HG02970 (cell line): ENCODE measurements around the gene TEX2.
"Not testable (repeated sequence)": the region's sequence is repeated elsewhere in the genome, so short reads cannot be mapped to it uniquely, and the experiment has no call there.

Experiments used
- ATAC-seq: cut with Tn5 transposase; IDR thresholded peaks from one replicate; pipeline ENCODE4 v1.9.1; 2021; ENCODE audit warnings: mild to moderate bottlenecking, moderate library complexity, moderate number of reproducible peaks; ENCODE audit not compliant: unreplicated experiment, low FRiP score

Gene TEX2

DNA sequence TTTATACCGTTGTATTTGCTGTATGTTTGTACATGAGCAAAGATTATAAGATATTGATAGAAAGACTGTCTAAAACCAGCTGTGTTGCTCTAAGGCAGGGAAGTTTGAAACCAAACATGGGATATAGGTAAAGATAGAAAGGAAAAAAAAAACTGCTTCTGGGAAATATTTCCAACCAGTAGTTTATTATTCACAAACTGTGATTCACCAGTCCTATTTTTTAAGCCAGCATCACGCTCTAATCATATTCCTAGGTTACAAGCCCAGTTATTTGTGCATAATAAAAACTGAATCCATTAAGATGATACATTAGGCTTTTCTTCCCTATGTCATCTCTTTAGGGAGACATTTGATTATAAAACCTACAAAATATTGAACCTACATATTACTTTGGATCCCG lies 137.1 kb downstream of the TEX2 start:
- ATAC-seq: no peak

GRCh38 chr17:64124609-64125008 lies 138.5 kb downstream of the TEX2 start:
- no peak for ATAC-seq

- no peak for ATAC-seq
Observed at GRCh38 chr17:64123114-64123513, 139.9 kb downstream of the TEX2 start.

DNA sequence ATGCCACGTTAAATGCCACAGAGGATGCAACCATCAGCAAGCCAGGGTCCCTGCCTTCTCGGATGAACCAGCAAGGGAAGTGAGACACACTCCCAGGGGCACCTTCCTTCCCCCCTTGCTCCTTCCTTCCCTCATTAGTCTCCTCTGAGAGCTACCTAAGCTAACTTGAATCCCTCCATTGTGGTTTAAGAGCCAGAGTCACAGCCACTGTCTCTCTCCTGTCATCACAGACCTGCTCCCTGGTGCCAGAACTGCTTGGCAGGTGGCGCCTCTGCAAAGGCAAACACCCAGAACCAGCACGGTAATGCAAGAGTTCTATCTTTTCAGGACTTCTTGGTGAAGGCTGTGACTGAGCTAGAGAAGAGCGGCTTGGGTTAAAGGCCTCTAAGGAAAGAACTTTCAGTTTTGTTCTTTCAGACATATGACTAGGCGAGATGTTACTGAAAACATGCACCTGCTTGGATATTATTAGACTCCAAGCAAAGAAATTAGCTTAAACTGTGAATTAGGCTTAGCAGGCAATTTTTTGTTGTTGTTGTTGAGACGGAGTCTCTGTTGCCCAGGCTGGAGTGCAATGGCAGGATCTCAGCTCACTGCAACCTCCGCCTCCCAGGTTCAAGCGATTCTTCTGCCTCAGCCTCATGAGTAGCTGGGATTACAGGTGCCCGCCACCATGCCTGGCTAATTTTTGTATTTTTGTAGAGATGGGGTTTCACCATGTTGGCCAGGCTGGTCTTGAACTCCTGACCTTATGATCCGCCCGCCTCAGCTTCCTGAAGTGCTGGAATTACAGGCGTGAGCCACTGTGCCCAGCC lies 141.9 kb downstream of the TEX2 start:
- ATAC-seq: not testable (repeated sequence)

DNA sequence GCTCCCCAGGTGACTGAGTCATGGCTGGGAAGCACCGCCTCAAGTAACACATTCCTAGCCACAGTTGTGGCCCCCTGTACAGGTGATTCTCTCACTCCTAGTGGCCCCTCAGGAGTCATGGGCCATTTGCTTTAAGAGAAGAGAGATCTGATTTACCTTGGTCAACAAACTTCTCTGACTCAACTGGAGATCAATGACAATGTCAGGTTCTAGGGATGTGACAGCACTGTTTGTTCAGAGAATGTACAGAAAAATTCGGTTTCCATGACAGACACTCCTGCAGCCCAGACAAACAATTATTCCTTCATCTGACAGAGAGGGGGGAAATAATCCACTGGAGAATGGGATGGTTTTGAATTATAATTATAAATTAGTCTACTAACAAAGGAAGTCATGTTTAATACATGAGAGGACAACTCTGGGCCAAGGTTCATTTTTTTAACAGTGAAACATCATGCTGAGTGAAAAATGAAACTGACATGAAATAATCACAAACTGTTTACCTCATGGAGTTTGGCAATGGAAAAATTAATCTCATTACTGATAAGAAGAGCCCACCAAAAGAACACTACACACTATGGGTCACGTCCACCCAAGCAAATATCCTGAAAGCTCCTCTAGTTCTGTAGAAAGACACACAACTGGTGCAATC lies 142.8 kb downstream of the TEX2 start:
- no peak for ATAC-seq

DNA sequence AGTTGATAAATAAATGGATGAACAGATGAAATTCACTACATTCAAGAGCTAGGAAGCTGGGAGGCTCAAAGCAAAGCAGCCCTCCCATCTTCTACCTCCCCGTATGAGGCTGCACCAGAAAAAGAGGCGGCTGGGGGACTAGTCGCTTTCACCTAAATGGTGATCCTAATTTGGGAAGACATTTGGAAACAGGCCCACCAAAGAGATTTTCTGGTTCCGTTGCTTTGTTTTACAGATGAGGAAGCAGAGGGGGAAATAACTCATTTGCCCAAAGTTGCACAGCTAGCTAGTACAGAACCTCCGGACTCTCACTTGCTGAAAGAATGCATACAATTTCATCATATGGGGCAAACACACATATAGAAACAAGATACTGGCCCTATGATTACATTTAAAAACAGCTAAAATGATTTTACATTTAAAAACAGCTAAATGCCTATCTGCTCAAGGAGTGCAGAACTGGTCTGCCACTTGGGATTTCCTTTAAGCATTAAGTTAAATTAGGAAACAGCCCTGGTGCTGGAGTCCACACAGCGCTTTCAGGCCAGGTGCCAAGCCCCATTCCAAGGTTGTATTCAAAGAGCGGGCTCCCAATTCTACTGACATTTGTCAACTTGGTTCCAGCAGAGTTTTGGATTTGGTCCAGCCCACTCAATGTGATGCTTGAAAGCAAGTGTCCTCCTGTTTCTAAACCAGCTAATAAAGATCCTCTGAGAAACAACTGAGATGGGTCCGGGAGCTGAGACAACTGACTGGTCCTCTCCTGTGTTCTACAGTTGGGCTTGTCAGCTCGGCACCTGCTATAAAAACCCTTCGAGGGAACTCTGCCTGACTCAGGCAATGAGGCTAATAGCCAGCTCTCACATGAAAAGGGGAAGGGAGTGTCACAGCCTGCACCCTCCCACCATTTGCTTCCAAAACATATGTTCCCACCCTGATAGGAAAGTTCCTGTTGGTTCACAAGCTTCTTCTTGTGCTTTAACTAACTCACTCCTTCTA lies 144.8 kb downstream of the TEX2 start:
- no peak for ATAC-seq

DNA sequence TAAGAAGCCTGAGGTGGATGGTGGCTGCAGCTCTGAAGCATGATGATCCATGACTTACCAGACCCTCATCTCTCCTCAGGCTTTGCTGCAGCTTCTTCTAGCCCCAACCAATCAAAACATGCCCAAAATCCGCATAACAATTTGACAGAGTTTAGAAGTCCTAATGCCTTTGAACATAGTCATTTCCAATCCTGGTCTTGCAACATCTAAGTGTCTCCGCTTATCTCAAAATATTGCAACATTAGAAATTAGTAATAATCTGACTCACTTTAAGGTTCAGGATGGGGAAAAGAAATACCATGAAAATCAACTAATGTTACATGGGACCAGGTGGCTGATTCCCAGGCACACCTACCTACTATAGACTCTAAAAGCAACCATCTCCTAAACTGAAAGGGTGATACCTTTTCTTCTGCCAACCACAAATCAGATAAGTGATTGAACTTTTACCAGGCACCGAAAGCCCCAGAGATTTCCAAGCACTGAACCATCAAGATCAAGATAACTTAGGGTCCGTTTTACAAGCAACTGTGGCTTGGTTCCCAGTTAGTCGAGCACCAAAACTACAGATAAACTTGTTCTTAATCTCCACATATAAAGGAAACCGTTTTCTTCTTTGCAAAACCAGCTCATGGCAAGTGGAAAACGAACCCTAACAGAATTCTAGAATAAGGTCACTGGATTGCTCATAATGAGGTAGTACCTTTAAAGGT lies 147.1 kb downstream of the TEX2 start:
- no peak for ATAC-seq

GRCh38 chr17:64115043-64115698 lies 147.9 kb downstream of the TEX2 start:
- no peak for ATAC-seq

DNA sequence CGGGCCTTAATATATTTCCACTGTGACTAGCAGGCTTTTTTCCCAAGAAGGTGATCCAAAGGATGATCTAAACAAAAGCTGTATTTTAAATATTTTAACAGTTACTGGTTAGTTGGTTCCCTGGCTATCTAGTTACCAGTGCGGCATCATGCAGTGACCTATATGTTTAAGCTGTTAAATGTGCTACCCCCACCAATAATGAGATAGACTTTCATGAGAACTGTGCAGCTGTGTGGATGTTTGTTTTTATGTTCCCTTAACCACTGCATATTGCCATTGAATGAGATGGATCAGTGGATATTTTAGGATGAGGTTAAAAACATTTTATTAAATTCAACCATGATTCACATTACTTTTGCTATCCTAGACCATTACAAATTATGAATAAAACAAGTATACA lies 150.1 kb downstream of the TEX2 start:
- ATAC-seq: no peak

DNA sequence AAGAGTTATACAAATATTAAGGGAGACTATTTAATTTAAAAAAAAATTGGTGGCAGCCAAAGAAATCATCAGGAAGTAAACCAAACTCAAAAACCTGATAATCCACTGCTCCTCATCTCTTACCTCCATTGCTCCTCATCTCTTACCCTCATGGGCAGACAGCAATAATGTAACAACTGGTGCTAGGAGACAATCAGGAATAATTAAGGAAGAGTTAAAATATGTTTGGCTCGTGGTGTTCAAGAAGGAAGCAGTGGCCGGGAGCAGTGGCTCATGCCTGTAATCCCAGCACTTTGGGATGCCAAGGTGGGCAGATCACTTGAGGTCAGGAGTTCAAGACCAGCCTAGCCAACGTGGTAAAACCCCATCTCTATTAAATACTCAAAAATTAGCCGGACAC lies 151.2 kb downstream of the TEX2 start:
- no peak for ATAC-seq

GRCh38 chr17:64110379-64111152 lies 152.5 kb downstream of the TEX2 start:
- ATAC-seq: no peak

DNA sequence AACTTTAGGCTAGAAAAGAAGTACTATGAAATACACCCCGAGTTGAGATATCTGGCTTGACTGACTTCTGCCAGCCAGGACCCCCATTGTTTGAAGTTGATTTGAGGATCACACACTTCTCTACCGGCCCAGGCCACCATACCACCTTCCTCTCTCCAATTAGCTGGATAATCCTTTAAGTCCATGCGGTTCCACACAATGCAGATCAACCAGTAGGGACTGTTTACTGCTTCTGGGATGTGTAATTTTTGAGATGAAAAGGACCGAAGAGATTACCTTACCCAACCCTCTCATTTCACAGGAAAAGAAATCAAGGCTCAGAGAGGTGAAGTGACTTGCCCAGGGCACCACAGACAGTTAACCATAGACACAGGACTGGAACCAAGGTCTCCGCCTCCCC lies 153.7 kb downstream of the TEX2 start:
- no peak for ATAC-seq

GRCh38 chr17:64107500-64108236 lies 155.4 kb downstream of the TEX2 start:
- ATAC-seq: no peak

GRCh38 chr17:64106918-64107317 lies 156.1 kb downstream of the TEX2 start:
- ATAC-seq: no peak

GRCh38 chr17:64103391-64104364 lies 159.4 kb downstream of the TEX2 start:
- ATAC-seq: no peak

- ATAC-seq: no peak
Observed at GRCh38 chr17:64102627-64103390, 160.3 kb downstream of the TEX2 start.
